Forelimb muscle (tissue), 1 donor: ENCODE results near the gene TSHZ2. TPM values are rescaled to one million over a fixed set of nuclear protein-coding genes. Genes with fewer than 3 reads are reported as not detected.
"Not testable (repeated sequence)": the region's sequence is repeated elsewhere in the genome, so short reads cannot be mapped to it uniquely, and the experiment has no call there.

ENCODE experiments used
- DNase-seq: peaks from one replicate; pipeline ENCODE4 v3.0.0-alpha.2; 2013; ENCODE audit warnings: low read depth
- polyA plus RNA-seq: library from polyadenylated mRNA; unstranded; fragments of 120-200 nt; gene quantifications from one replicate; pipeline ENCODE4 v1.2.1, GENCODE V29; 2013; ENCODE audit not compliant: insufficient read length

The TSHZ2 gene
- polyA plus RNA-seq, 1 donor = 9.0 TPM

DNA sequence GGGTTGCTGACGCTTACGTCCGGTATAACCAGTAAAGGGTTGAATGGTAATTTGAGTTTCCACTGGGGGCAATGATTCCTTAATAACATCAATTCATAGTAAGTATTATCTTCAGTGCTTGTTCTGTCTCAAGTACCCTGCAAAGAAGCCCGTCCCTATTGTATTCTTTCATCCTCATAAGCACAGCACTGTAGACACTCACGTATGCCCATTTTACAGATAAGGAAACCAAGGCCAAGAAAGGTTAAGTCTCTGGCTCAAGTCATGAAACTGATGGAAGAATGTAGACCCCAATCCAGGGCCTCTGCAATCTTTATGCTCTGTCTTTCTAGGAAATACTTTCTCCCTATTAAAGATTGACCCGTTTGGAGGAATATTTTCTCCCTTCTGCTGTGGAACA is 370.3 kb downstream of the TSHZ2 start:
- DNase-seq = no peak

DNA sequence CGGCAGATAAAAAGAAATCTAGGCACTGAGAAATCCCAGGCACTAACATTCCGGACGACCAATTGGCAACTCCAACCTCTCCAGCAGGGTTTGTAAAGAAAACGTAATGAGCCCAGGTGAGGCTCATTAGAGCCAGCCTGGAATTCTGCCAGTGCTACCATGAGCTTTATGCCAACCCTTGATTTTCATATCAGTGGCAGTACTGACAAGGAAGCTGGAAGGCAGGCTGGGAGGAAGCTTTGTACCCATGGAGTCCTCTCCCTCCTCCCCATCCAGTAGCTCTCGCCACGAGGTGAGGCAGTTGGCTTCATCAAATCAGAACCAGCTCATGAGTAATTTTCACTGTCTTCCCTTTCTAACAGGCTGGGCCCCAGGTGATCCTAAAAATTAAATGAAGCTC is 371.3 kb downstream of the TSHZ2 start:
- no peak for DNase-seq

DNA sequence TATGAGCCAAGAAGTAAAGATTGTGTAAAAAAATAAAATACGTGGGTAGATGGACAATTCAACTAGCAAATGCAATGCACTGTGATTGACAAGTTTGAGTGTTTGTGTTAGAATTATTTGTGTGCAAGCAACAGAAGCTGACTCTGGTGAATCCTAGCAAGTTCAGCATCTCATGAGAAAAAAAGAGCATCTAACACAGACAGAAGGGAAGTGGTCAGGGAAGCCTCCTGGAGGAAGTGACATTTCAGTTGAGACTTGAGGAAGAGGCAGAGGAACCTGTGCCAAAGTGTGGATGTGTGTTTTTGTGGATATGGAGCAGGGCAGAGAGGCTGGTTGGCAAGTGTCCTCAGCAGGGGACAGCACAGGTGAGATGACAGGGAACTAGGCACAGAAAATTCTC is 372.7 kb downstream of the TSHZ2 start:
- DNase-seq = no peak

DNA sequence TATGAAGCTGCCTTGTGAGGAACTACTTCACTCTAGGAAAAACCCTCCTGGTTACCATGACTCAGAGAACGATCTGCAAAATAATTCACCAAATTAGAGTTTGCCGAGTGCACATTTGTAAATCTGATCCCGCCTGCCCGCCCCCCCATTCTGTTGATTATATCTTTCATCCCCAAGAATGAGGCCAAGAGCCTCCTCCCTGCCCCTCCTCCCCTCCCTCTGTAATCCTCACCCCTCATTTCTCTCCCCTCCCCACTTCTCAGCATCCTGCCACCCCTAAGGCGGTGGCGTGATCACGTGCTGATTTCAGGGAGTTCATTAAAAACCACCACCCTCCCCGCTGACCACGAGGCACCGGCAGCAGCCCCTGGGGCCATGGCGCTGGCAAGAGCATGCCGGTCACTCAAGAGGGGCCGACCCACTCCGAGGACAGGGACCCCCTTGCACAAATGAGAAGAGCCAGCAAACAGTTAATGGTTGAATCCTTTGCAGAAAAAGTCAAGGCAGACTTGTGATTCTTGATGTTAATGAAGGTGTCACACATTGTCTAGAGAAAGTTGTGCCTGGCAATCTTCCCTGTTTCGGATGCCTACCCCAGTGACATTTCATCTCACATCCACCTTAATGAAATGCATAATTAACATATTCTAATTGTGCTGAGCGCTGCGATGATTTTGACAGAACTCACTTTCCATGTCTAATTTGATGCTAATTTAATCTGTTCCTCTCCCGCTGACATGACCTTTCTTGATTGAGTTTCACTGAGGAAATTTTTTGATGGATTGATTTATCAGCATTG is 373.6 kb downstream of the TSHZ2 start:
- no peak for DNase-seq

DNA sequence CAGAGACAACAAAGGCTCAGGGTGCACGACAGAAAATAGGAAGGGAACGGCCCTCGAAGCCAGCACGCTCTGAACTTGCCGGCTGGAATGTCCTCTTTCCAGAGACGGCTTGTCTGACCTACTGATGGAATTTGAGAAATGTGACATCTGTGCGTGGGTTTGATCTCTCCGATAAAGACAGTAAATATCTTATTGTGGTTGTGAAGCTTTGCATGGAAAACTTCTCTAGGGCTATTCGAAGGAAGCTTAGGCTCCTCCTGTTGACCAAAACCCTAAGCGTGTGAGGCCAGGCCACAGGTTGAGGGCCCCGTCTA is 374.1 kb downstream of the TSHZ2 start:
- no peak for DNase-seq

DNA sequence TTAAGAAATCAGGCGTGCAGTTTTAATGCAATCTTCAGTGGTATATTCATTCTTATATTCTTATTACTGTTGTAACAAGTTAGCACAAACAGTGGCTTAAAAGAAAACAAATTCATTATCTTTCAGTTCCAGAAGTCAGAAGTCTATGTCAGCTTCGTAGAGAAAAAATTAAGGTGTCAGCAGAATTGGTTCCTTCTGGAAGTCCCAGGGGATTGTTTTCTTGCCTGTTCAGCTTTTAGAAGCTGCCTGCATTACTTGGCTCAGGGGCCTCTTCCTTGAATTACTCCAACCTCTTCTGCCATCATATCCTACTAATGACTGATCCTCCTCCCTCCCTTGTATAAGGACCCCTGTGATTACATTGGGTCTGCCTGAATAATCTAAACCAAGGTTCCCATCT is 377.6 kb downstream of the TSHZ2 start:
- DNase-seq = no peak

DNA sequence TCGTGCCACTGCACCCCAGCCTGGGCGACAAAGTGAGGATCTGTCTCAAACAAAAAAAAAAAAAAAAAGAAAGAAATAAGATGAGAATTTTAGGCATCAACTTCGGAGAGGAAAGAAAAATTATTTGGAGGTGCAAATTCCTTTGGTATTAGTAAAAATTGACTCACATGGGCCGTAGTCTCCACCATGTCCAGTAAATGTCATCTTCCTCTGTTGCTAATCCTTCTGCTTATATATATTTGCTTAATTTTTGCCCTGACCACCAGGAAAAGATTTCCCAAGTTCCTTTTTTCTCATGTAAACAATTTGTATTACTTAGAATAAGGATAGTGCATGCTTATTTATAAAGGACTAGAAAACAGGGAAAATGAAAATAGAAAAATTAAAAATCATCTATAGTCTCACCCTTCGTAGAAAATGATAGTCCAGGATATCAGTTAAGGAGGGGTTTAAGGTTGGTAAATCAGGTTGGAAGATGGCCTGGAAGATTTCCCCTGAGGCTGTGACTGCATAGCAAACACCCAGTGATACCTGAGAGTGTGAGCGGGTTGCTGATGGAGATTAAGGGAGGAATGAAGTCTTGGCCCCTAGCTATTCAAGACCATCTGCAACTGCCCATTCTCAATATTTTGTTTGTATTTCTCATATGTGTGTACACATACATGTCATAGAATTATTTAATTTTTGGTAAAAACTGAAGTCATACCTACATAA is 380.7 kb downstream of the TSHZ2 start:
- DNase-seq = no peak

DNA sequence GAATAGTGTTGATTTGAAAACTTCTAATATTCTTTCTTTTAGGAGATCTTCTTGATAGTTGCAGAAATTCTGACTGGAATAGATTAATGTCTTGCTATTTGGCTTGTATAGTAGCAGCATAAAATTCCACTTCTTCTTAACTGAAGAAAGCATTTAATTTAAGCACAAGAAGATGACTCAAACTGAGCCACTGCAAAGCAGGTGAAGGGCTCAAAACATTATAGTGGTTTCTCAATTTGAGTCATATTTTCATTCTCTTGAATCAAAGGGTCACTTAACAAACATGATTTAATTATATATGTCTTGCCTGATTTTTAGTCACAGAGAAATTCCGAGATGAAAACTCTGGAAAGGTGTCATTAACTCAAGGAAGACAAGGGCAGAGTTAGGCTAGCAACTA is 382.2 kb downstream of the TSHZ2 start:
- DNase-seq = no peak

DNA sequence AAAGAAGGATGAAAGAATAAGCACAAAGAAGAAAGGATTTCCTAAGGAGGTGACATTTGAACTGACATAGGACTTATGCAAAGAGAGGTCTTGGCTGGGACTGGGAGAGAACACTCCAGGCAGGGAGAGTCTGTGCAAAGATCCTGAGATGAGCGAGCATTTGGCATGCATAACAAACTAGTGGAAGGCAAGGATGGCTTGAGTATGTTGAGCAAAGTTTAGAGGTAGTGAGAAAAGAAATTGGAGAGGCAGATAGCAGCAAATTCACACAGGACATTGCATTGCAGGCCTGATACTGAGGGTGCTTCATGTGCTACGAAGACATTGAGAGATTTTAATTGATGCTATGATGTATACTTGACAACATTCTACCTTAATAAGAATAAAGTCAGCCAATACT is 383.6 kb downstream of the TSHZ2 start:
- no peak for DNase-seq

DNA sequence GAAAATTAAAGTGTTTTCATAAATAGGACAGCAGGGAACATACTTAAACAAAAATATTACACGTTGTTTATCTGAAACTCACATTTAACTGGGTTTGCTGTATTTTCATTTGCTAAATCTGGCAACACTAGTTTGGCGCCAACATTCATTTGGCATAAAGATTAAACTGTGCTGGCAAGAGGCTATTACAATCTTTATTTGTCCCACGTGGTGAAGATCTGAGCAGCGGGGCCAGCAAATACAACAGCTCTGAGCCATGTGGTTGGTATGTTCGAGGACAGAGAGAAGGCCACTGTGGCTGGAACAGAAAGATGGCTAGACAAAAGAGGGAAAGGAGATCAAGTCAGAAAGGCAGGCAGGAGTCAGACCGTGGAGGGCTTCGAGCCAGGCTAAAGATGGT is 387.3 kb downstream of the TSHZ2 start:
- no peak for DNase-seq

DNA sequence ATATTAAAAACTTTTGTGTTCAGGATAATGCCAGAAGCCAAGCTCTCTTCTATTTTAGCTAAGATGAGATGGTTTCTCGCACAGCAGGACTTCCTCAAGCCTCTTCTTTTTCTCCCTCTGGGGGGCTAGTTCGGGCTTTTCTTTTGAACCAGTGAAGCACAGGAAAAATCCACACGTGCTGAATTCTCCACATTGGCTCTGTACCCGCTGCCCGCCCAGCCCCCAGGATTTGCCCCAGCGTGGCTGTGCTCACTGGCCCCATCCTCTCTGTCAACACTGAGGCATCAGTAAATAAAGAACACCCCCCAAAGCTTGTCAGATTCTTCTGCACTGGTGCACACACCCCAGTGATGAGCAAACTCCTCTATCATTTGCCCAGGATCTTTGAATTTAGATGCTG is 388.7 kb downstream of the TSHZ2 start:
- no peak for DNase-seq

DNA sequence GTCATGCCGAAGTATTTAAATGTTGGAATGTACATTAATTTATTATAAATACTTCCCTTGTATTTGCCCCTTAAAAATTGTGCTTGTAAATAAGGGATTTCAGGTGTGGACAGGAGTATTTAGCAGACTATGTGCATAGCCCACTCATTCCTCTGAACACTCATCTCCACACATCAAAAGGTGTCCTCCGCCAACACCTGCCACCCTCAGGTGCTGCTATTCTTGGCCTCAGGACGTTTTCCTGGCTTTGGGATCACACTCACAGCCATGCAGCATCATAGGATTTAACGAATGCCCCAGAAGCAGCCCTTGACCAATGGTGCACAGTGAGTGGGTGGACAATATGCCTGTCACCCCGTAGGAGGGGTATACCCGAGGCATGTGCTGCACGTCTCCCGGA is 390.6 kb downstream of the TSHZ2 start:
- no peak for DNase-seq

DNA sequence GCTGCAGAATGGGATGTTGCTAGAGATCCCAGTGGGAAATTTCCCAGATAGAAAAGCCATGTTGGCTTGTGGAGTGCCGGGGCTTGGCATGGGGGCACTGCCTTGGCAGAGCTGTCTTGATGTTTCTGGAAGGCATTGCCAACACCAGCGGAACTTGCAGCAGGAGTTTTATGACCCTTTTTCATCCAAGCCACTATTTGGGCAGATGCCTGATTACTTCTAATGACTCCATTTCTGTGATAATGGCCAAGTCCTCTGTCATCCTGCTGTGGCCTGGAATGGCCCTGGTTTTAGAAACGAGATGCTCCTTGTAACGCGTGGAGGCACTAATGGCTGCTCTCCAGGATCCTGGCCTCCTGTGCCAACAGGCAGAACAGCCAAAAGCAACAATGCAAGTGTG is 392.5 kb downstream of the TSHZ2 start:
- DNase-seq = no peak

DNA sequence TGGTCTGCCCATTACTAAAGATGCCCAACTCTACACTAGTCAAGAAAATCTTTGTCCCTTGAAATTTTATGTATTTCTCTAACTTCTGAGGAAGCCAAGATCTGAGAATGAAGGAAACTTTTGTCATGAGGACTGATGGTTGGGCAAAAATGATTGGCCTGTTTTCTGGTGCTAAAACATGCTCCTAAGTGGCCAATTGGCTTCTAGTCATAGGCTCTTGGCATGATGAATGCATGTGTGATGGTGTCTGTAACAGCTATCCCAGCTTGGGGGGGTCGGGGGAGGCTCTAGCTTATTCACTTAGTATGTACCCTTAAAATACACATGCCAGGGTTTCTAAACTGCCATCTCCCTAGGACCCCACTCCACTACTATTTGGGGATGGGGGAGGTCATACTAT is 392.9 kb downstream of the TSHZ2 start:
- no peak for DNase-seq

DNA sequence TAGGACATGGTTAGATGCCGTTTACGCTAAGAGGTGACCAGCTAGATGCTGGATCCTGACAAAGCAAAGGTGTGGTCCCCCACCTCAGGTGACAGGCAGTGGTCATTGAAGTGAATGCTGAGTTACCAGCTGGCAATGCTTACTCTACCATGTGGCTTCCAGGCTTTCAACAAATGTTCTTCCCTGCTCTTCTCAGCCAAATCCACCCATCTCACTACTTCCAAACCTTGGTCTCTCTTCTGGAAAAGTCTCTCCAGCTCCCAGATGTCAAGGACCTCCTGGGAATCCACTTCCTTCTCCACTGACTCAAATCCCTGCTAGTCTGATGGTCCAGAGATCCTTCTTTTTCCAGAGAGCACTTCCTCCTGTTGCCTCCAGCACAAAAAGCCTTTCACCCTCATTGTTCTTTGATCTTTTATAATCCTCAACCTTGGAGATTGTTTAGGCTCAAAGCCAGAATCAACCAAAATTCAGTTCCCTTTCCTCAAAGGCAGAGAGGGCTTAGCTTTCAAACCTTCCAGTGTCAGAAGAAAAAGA is 393.4 kb downstream of the TSHZ2 start:
- no peak for DNase-seq

DNA sequence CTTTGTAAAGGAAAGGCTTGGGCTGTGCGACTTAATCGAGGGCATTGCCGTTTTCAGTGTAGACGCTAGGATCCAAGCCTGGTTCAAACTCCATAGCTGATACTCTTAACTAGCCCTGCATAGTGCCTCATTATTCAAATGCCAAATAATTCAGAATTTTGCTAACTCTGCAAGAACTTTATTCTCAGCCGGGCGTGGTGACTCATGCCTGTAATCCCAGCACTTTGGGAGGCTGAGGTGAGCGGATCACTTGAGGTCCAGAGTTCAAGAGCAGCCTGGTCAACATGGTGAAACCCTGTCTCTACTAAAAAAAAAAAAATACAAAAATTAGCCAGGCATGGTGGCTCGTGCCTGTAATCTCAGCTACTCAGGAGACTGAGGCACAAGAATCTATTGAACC is 394.8 kb downstream of the TSHZ2 start:
- DNase-seq = not testable (repeated sequence)

DNA sequence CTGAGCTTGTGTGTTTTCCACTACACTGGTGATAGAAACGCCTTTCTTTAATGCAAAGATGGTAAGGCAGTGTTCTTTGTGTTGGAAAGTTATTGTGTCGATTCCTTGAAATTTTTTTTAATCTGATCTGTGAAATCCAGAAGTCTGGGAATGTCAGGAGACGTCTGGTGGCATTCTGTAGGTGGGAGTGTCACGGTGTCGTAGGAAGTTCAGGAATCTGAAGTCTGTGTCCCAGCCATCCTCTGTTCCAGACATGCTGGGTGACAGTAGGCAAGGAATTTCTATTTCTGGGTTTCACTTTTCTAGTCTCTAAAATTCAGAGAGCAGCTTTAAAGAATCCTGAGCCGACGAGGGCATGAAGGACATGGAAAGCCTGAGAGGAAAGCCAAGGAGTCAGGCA is 397.7 kb downstream of the TSHZ2 start:
- no peak for DNase-seq

DNA sequence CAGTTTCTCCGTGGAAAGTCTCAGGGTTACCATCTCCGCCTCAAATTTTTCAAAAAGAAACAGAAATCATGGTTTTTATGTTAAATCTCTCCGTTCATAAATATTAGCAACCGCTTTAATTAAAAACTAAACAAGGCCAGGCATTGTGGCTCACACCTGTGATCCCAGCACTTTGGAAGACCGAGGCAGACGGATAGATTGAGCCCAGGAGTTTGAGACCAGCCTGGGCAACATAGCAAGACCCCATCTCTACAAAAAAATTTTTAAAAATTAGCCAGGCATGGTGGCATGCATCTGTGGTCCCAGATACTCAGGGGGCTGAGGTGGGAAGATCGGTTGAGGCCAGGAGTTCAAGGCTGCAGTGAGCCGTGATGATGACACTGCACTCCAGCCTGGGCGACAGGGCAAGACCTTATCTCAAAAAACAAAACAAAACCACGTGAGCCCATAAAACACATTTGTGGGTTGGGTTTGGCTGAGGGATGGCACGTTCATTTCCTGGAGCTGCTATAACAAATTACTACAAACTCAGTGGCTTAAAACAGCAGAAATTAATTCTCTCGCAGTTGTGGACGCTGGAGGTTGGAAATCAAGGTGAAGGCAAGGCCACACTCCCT is 398.3 kb downstream of the TSHZ2 start:
- no peak for DNase-seq

DNA sequence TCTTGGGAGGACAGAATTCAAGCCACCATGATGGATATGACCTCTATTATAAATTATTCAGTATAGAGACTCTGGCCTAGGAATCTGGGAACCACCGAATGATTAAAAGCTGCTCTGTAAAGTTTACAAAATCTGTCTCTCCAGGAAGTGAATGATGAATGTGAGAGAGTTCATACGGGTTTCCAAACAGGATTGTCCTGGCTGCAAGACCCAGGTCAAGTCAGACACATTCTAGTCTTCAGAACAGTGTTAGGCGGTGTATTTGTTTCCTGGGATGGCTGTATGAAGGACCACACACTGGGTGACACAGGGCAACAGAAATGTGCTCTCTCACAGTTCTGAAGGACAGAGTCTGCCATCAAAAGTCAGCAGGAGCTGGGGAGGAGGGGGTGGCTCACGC is 399.1 kb downstream of the TSHZ2 start:
- no peak for DNase-seq

DNA sequence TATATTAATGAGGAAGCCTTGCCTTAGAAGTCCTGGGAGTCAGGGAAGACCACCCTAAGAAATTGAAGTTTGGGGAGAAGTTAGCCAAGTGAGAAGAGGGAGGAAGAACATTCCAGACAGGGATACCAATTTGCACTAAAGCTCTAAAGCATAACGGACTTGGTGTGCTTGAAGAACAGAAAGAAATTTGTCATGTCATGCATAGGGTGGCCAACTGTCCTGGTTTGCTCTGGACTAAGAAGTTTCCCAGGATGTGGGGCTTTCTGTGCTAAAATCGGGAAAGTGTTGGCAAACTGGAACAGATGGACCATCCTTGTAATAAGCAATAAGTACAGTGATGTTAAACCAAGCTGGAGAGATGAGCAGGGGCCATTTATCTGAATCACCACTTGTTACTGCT is 403.9 kb downstream of the TSHZ2 start:
- DNase-seq = no peak

DNA sequence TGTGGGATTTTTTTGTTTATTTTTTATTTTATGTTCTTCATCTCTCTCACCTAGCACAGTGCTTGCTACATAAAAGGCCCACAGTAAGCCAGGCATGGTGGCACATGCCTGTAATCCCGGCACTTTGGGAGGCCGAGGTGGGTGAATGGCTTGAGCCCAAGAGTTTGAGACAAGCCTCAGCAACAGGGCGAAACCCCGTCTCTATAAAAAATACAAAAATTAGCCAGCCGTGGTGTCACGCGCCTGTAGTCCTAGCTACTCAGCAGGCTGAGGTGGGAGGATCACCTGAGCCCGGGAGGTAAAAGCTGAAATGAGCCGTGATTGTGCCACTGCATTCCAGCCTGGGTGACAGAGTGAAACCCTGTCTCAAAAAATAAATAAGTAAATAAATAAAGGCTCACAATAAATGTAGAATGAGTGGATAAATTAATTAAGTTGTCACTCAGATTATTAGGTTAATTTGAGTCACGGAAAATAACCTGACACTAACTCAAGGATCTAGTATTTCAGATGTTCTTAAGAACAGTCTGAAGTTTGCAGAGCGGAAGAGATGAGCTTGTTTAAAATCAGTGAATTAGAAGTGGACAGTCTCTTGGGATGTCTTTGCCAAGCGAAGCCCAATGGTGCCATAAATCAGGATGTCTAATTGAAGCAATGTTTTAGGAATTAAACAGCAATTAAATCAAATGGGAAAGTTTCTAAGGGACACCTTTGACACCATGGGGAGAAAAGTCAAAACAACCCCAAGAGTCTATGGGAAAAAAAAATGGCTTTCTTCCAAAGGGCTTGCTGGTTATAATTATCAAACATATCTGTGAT is 407.1 kb downstream of the TSHZ2 start:
- DNase-seq = no peak

DNA sequence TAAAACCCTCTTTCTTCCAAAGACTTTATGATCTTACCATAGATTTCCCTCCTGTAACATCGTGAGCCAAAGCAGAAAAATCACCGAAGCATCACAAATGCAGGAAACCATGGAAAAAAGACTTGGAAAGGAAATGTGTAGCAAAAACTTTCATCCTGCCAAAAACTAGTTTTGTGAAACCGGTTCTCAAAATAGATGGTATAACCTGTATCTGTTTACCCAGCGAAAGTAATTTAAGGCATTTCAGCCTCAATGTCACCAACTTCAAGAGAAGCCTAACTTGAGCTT is 407.6 kb downstream of the TSHZ2 start:
- no peak for DNase-seq
